ENCODE results near the gene PATJ. TPM values are rescaled to one million over a fixed set of nuclear protein-coding genes. Genes with fewer than 3 reads are reported as not detected.
A peak's percentile ranks its signal among the peaks of the same experiment; 100 is the strongest.

The PATJ gene
- total RNA-seq, 2 donors from 2014 or later: 21.6 to 25.3 TPM

- Mint-ChIP-seq H3K36me3 (ENCODE audit: insufficient read depth in 2 of 2) (no peaks in the 10 kb centered on the region), H3K4me3 (no peak overlapping the region), H3K9me3 (no peaks in the 10 kb centered on the region), H3K27me3 (ENCODE audit: low read depth) (no peaks in the 10 kb centered on the region), H3K27ac (no peak overlapping the region), H3K4me1 (ENCODE audit: low read depth) (peaks cover 8% of the 10 kb centered on the region)
- DNase-seq (no peak), ATAC-seq (replicated peaks in 1 of 2) (no peak)
Observed at GRCh38 chr1:61979729-61980128, 237.4 kb downstream of the PATJ start.

- no peaks in the 10 kb centered on the region for H3K36me3 Mint-ChIP-seq (ENCODE audit: insufficient read depth in 2 of 2)
- H3K4me3 Mint-ChIP-seq: no peak overlapping the region
- no peak for ATAC-seq (replicated peaks in 1 of 2)
Observed at GRCh38 chr1:61980561-61980960, 238.3 kb downstream of the PATJ start.

GRCh38 chr1:61981870-61982660 is 239.8 kb downstream of the PATJ start:
- Mint-ChIP-seq H3K27me3 (ENCODE audit: low read depth) (no peaks in the 10 kb centered on the region), H3K36me3 (ENCODE audit: insufficient read depth in 2 of 2) (no peaks in the 10 kb centered on the region), H3K4me3 (no peak overlapping the region), H3K9me3 (no peaks in the 10 kb centered on the region), H3K4me1 (ENCODE audit: low read depth) (peaks cover 8% of the 10 kb centered on the region), H3K27ac (no peak overlapping the region)
- DNase-seq: no peak
- no peak for ATAC-seq (replicated peaks in 1 of 2)

More at GRCh38 chr1:61980561-61980960, 238.3 kb downstream of the PATJ start:
- Mint-ChIP-seq H3K27me3 (ENCODE audit: low read depth) (no peaks in the 10 kb centered on the region), H3K27ac (no peak overlapping the region), H3K4me1 (ENCODE audit: low read depth) (peaks cover 8% of the 10 kb centered on the region), H3K9me3 (no peaks in the 10 kb centered on the region)
- DNase-seq: peak in 1 of 2 donors; percentile 18

GRCh38 chr1:61983236-61983635 is 241.0 kb downstream of the PATJ start:
- no peaks in the 10 kb centered on the region for H3K36me3 Mint-ChIP-seq (ENCODE audit: insufficient read depth in 2 of 2)
- H3K4me3 Mint-ChIP-seq: no peak overlapping the region
- no peak overlapping the region for H3K27ac Mint-ChIP-seq
- ATAC-seq (replicated peaks in 1 of 2): no peak
- no peaks in the 10 kb centered on the region for H3K9me3 Mint-ChIP-seq
- no peaks in the 10 kb centered on the region for H3K27me3 Mint-ChIP-seq (ENCODE audit: low read depth)
- DNase-seq: no peak
- peaks cover 8% of the 10 kb centered on the region for H3K4me1 Mint-ChIP-seq (ENCODE audit: low read depth)

- Mint-ChIP-seq H3K9me3 (no peaks in the 10 kb centered on the region), H3K36me3 (ENCODE audit: insufficient read depth in 2 of 2) (peaks cover 1 to 3% of the 10 kb centered on the region in 2 donors), H3K27ac (no peak overlapping the region), H3K4me1 (ENCODE audit: low read depth) (no peaks in the 10 kb centered on the region), H3K27me3 (ENCODE audit: low read depth) (no peaks in the 10 kb centered on the region), H3K4me3 (no peak overlapping the region)
- no peak for DNase-seq
- ATAC-seq (replicated peaks in 1 of 2): no peak
Observed at GRCh38 chr1:61992257-61992656, 250.0 kb downstream of the PATJ start.

GRCh38 chr1:61993331-61993961 is 251.2 kb downstream of the PATJ start:
- Mint-ChIP-seq H3K4me3 (no peak overlapping the region), H3K36me3 (ENCODE audit: insufficient read depth in 2 of 2) (peaks cover 1 to 3% of the 10 kb centered on the region in 2 donors), H3K9me3 (no peaks in the 10 kb centered on the region), H3K4me1 (ENCODE audit: low read depth) (no peaks in the 10 kb centered on the region), H3K27me3 (ENCODE audit: low read depth) (no peaks in the 10 kb centered on the region), H3K27ac (no peak overlapping the region)
- DNase-seq: no peak
- no peak for ATAC-seq (replicated peaks in 1 of 2)

GRCh38 chr1:61995641-61996040 is 253.4 kb downstream of the PATJ start:
- Mint-ChIP-seq H3K4me1 (ENCODE audit: low read depth) (no peaks in the 10 kb centered on the region), H3K27ac (no peak overlapping the region), H3K9me3 (no peaks in the 10 kb centered on the region), H3K36me3 (ENCODE audit: insufficient read depth in 2 of 2) (peaks cover 1 to 3% of the 10 kb centered on the region in 2 donors), H3K4me3 (no peak overlapping the region), H3K27me3 (ENCODE audit: low read depth) (no peaks in the 10 kb centered on the region)
- no peak for DNase-seq
- ATAC-seq (replicated peaks in 1 of 2): no peak

- Mint-ChIP-seq H3K36me3 (ENCODE audit: insufficient read depth in 2 of 2) (peaks cover 1 to 3% of the 10 kb centered on the region in 2 donors), H3K27ac (no peak overlapping the region), H3K4me3 (no peak overlapping the region), H3K9me3 (no peaks in the 10 kb centered on the region), H3K4me1 (ENCODE audit: low read depth) (no peaks in the 10 kb centered on the region), H3K27me3 (ENCODE audit: low read depth) (no peaks in the 10 kb centered on the region)
- no peak for DNase-seq
- no peak for ATAC-seq (replicated peaks in 1 of 2)
Observed at GRCh38 chr1:61997123-61997522, 254.8 kb downstream of the PATJ start.

- Mint-ChIP-seq H3K36me3 (ENCODE audit: insufficient read depth in 2 of 2) (no peaks in the 10 kb centered on the region), H3K4me3 (no peak overlapping the region), H3K27me3 (ENCODE audit: low read depth) (no peaks in the 10 kb centered on the region), H3K9me3 (no peaks in the 10 kb centered on the region), H3K27ac (no peak overlapping the region), H3K4me1 (ENCODE audit: low read depth) (no peaks in the 10 kb centered on the region)
- ATAC-seq (replicated peaks in 1 of 2) (no peak), DNase-seq (no peak)
Observed at GRCh38 chr1:62003777-62004176, 261.5 kb downstream of the PATJ start.

- Mint-ChIP-seq H3K36me3 (ENCODE audit: insufficient read depth in 2 of 2) (peaks cover 0 to 1% of the 10 kb centered on the region in 2 donors), H3K4me1 (ENCODE audit: low read depth) (no peaks in the 10 kb centered on the region), H3K27me3 (ENCODE audit: low read depth) (no peaks in the 10 kb centered on the region), H3K9me3 (peaks cover 2% of the 10 kb centered on the region in 2 donors), H3K4me3 (no peak overlapping the region), H3K27ac (no peak overlapping the region)
- DNase-seq (no peak), ATAC-seq (replicated peaks in 1 of 2) (no peak)
Observed at GRCh38 chr1:62006690-62007089, 264.4 kb downstream of the PATJ start.

GRCh38 chr1:62011006-62011405 is 268.7 kb downstream of the PATJ start:
- Mint-ChIP-seq H3K36me3 (ENCODE audit: insufficient read depth in 2 of 2) (peaks cover 0 to 1% of the 10 kb centered on the region in 2 donors), H3K27me3 (ENCODE audit: low read depth) (no peaks in the 10 kb centered on the region), H3K27ac (peak overlapping the region; percentile 35), H3K4me3 (no peak overlapping the region), H3K9me3 (peaks cover 2% of the 10 kb centered on the region in 2 donors), H3K4me1 (ENCODE audit: low read depth) (no peaks in the 10 kb centered on the region)
- no peak for DNase-seq
- ATAC-seq (replicated peaks in 1 of 2): no peak

- peaks cover 2% of the 10 kb centered on the region in 2 donors for H3K9me3 Mint-ChIP-seq
- ATAC-seq (replicated peaks in 1 of 2): no peak
- no peak for DNase-seq
- H3K36me3 Mint-ChIP-seq (ENCODE audit: insufficient read depth in 2 of 2): peaks cover 0 to 1% of the 10 kb centered on the region in 2 donors
- H3K4me1 Mint-ChIP-seq (ENCODE audit: low read depth): no peaks in the 10 kb centered on the region
- no peak overlapping the region for H3K27ac Mint-ChIP-seq
- H3K27me3 Mint-ChIP-seq (ENCODE audit: low read depth): no peaks in the 10 kb centered on the region
- no peak overlapping the region for H3K4me3 Mint-ChIP-seq
Observed at GRCh38 chr1:62012095-62012494, 269.8 kb downstream of the PATJ start.

GRCh38 chr1:62012836-62013235 is 270.6 kb downstream of the PATJ start:
- ATAC-seq (replicated peaks in 1 of 2): no peak
- H3K27ac Mint-ChIP-seq: no peak overlapping the region

More at GRCh38 chr1:62012836-62013235, 270.6 kb downstream of the PATJ start:
- H3K9me3 Mint-ChIP-seq: peaks cover 2% of the 10 kb centered on the region in 2 donors
- no peaks in the 10 kb centered on the region for H3K27me3 Mint-ChIP-seq (ENCODE audit: low read depth)
- no peak for DNase-seq
- no peaks in the 10 kb centered on the region for H3K4me1 Mint-ChIP-seq (ENCODE audit: low read depth)
- H3K4me3 Mint-ChIP-seq: no peak overlapping the region
- peaks cover 0 to 1% of the 10 kb centered on the region in 2 donors for H3K36me3 Mint-ChIP-seq (ENCODE audit: insufficient read depth in 2 of 2)

All from activated T-cell treated with anti-CD3 and anti-CD28 coated beads, Interleukin-2, amount 50 U/mL, for 72 hours (primary cell).